ENCODE data around the gene NDOR1. TPM values are rescaled to one million over a fixed set of nuclear protein-coding genes. Genes with fewer than 3 reads are reported as not detected.

Gene NDOR1
- 9.0 and 11.4 TPM in 2 replicates for total RNA-seq

DNA sequence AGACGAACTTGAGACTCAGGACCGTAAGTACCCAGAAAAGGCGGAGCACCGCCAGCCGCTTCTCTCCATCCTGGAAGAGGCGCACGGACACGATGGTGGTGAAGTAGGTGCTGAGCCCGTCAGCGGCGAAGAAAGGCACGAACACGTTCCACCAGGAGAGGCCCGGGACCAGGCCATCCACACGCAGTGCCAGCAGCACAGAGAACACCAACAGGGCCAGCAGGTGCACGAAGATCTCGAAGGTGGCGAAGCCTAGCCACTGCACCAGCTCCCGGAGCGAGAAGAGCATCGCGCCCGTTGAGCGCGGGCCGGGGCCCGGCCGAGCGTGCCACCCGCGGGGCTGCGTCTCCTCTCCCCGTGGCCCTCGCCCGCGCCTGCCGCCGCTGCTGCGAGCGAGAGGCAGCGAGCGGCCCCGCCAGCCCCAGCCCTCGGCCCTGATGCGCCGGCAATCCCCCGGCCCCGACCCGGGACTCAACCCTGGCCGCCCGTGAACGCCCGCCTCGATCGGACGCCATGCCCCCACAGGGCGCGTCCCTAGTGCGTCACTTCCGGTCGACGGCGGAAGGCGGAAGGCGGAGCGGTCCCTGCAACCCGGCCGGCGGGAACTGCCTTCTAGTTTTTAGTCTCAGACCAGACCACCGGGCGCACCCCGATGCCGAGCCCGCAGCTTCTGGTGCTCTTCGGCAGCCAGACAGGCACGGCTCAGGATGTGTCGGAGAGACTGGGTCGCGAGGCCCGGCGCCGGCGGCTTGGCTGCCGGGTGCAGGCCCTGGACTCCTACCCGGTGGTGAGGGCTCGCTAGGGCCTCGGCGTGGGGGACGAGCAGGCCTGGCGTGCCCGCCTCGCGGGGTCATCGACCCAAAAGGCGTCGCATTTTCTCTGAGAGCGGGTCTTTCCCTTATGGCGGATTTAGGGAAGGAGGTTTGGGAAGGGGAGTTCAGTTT lies at the start of gene NDOR1, which contains the start of gene TMEM203:
TSS of gene NDOR1 (plus strand) at position 575 of the 944 bp plus-strand sequence. CDS start at position 653, 78 bp downstream.
TSS of gene TMEM203 (minus strand) at position 523 of the 944 bp plus-strand sequence. CDS start at position 289, 234 bp downstream.

DNA sequence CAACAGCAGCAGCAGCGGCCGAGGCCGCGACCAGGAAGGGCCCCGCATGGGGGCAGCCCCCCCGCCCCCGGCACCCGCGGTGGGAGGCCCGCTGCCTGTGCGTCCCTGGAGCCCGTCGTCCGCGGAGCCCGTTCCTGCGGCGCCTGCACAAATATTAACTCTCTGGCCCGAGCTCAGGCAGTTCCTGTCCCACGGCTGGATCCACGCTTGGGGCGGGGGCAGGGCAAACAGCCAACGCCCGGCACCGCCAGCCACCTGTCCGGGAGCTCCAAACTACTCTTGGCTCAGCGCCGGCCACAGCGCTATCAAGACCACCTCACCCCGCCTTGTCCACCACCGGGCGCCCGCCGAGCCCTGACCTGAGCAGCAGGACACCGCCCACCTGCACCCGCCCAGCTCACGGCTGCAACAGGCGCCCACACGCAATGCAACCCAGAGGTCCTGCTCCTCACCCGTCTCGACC lies 35.6 kb upstream of the NDOR1 start, which contains the start of gene LRRC26:
TSS of gene LRRC26 (minus strand) at position 156 of the 463 bp plus-strand sequence. CDS start at position 48, 108 bp downstream.

DNA sequence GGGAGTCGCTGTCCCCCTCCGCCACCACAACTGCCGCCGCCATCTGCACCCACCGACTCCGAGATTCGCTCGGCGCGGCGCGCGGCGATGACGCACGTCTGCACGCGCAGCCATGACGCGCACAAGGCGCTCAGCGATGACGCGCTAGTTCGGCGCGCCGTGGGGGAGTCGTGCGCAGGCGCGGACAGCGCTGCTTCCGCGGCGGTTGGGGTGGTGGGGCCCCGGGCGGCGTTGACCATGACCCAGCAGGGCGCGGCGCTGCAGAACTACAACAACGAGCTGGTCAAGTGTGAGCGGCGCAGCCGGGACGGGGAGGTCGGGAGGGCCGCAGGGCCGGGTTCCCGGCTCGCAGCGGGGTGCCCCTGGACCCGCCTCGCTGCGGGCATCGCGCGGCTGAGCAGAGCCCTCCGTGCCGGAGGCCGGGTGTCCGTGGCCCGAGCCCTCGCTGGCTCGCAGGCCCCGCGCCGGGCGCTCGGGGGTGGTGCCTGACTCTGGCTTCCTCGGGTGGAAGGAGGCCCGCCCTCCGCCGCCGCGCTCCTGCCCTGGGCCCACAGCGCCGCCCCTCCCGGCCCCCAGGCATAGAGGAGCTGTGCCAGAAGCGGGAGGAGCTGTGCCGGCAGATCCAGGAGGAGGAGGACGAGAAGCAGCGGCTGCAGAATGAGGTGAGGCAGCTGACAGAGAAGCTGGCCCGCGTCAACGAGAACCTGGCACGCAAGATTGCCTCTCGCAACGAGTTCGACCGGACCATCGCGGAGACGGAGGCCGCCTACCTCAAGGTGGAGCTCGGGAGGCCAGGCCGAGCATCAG lies 16.8 kb upstream of the NDOR1 start, which contains the start of the genes ANAPC2 and SSNA1:
TSS of gene ANAPC2 (minus strand) at position 71 of the 807 bp plus-strand sequence. CDS start at position 43, 28 bp downstream.
TSS of gene SSNA1 (plus strand) at position 187 of the 807 bp plus-strand sequence. CDS start at position 238, 51 bp downstream.

DNA sequence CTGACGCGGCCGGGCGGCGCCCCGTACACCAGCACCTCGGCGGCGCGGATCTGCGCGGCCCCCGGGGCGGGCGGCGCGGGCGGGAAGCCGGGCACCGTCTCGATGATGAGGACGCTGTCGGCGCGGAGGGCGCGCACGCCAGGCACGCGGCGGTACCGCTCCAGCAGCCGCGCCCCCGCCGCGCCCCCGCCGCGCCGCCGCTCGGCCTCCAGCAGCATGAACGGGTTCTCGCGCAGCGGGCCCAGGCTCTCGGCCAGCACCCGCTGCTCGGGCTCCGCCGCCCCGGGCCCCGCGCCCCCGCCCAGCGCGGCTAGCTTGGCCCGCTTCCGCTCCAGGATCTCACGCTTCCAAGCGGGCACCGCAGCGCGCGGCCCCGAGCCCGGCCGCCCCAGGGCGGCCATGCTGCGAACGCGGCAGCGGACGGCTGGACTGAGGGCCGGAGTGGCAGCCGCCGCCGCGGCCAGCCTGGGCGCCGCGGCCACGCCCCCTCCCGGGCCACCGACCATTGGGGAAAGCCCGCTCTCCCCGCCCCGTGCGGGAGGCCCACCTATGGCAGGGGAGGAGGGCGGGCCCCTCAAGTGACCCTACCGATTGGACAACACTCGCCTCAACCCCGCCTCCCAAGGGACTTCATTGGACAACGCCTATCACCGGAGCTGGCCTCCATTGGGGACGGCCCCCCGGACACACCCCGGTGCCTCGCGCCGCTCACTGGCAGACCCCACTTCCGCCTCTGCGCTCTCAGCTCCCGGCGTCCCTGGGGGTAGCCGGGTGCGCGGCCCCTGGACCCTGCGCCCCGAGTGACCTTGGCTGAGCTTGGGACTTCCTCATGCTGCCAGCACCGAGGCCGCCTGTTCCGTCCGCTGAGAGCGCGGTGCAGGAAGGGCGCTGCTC lies 4.9 kb upstream of the NDOR1 start, which contains the start of gene TPRN:
TSS of gene TPRN (minus strand) at position 431 of the 894 bp plus-strand sequence. CDS start at position 401, 30 bp downstream.

DNA sequence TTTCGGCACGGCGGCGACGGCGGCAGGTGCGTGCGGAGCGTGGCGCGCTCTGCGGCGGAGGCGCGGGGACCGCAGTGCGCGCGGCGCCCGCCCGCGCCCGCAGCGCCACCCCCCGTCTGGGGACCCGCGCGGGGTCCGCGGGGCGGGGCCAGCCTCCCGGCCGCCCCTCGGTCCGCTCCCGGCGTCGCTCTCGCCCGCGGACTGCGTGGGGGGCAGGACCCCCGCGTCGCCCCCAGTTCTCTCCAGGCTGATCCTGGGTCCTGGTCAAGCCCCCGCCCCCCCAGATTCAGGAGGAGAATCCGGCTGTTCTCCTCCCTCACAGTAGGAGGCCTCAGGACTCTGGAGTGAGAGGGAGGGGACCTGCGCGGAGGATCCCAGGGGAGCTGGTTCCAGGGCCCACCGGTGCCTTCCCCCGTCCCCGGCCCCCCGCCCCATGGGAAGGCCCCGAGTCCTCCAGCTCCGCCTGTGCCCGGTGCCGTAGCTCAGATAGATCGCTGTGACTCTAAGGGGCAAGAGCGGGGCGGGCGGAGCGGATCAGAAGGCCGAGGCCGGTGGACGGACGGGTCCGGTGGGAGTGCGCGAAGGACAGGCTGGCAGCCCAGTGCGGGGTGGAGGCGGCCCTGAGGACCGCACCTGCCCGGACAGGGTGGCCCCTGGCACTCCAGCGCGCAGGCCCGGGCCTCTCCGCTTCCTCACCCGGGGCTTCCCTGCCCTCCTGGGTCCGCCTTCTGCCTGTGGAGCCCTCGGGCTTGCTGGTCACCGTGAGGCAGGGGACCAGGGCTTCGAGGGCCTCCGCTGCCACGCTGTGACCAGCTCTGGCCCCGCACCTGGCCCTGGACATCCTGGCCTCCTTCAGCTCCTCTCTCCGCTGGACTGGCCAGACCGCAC lies 16.9 kb downstream of the NDOR1 start, which contains the start of gene RNF208:
TSS of gene RNF208 (minus strand) at position 51 of the 888 bp plus-strand sequence. CDS start 1,028 bp downstream, outside the sequence.

DNA sequence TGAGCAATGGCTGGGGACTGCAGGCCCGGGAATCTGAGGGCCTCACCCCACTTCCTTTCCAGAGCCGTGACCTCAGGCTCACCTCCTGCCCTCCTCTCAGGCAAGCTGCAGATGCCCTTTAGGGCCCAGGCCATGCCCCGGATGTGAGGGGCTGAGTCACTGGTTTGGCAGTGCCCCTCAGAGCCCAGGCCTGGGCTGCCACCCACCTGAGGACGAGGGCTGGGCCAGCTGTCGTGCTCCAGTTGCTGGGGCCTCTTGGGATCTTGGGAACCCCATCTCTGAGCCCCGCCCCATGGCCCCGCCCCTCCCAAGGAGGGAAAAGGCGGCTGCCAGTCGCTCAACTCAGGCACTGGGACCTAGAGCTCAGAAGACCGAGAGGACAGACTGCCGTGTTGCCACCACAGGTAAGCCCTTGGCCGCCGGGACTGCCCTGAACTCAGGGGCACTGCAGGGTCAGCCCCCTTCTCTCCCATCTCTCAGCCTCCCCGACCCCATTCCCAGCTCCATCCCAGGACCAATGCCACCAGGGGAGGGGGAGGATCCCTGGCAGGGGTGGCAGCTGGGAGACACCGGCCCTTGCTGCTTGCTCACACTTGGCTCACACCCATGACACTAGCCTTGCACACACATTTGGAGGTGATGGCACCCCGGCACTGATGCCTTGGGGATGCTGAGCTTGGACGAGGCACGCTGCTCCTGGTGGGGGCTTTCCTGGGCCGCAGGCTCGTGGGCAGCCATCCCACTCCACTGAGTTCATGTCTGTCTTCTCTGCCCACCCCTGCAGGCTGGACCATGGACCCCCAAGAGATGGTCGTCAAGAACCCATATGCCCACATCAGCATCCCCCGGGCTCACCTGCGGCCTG lies 19.6 kb downstream of the NDOR1 start, which contains the start of gene CYSRT1:
TSS of gene CYSRT1 (plus strand) at position 345 of the 865 bp plus-strand sequence. CDS start at position 793, 448 bp downstream.

DNA sequence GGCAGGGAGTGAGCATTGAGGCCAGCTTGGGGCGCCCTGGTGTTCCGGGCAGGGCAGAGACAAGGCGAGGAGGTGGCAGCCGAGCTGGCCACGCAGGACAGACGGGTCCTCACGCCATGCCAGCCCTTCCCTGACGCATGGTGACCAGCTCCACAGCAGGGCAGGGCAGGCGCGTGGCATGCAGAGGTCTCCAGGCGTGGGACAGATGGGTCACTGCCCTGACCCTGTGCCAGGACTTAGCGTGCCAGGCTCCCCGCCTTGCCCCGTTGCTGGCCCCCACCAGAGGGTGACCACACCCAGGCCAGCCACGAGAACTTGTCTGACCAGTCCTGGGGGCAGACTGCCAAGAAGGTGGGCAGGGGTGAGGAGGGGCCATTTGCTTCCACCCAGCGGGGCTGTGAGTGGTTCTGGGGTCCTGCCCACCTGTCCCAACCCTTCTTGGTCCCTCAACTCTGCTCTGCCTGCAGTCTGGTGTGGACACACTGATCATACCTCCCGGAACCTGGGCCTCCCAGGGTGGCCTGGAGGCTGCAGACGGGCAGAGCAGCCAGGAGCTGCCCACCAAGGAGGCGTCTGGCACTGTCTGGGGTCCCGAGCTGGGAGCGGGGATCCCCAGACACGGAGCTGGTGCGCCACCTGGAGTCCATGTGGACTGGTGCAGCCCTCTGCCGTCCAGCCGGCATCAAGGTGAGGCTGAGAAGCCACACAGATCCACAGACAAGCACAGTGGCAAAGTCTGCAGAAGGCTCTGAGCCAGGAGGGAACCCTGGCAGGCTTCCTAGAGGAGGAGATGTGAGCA lies 21.8 kb downstream of the NDOR1 start, which contains the start of gene RNF224:
TSS of gene RNF224 (plus strand) at position 449 of the 799 bp plus-strand sequence. CDS start 834 bp downstream, outside the sequence.

DNA sequence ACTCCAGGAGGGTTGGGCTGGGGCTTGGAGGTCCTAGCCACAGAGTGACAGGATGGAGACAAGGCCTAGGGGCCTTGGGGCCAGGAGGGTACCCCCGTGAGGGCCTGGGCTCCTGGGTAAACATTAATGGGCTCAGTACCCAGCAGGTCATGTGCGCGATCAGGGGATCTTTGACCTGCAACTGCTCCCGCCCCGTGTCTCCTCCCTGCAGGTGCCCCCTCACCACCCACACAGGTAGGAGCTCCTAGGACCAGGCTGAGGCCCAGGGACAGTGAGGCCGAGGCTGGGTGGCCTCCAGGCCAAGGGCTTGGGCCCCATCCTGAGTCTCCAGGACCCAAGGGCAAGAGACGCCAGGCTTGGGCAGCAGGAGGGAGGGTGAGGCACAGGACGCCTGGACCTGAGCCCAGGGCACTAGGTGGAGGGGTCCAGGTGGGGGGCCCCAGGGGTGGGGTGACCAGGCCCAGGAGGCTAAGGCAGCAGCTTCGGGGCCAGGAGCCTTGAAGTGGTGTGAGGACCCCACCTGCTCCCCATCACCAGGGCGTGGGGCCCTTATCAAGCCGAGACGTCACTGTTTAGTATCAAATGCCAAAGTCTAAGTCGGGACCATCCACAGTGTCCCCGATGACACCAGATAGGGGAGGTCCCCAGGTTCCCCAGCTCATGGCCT lies 25.3 kb downstream of the NDOR1 start, which contains the start of gene SLC34A3:
TSS of gene SLC34A3 (plus strand) at position 197 of the 667 bp plus-strand sequence. CDS start 802 bp downstream, outside the sequence.

DNA sequence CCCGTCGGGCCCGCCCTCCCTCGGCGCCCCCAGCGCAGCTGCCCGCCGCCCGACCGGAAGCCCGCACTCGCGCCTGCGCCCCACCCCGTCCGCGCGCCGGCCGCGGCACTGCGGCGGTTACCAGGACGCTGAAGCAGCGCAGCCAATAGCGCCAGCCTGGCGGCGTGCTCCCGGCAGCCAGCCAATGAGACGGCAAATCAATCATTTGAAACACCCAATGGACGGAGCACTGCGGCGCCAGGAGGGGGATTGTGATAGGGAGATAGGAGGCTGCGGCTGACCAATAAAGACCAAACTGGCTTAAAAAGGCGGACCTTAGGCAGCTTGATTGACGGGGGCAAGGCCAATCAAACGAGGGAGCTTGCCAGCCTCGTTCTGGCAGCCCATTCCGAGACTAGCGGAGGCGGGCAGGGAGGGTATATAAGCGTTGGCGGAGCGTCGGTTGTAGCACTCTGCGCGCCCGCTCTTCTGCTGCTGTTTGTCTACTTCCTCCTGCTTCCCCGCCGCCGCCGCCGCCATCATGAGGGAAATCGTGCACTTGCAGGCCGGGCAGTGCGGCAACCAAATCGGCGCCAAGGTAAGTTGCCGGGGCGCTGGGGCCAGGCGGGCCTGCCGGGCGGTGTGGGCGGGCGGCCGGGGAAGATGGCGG lies 35.5 kb downstream of the NDOR1 start, which contains the start of gene TUBB4B:
TSS of gene TUBB4B (plus strand) at position 447 of the 649 bp plus-strand sequence. CDS start at position 521, 74 bp downstream.

DNA sequence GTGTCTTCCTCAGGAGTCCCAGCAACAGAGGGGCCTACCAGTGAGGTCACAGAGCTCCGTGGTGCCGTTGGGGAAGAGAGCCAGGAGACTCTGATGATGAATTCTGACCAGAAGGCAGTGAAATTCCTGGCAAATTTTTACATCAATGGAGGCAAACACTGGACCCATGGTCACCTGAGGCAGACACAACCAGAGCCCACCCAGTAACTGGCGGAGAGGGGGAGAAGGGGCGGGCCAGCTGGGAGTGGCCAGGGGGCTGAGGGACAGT lies 45.6 kb downstream of the NDOR1 start, which contains the start of gene STPG3:
TSS of gene STPG3 (plus strand) at position 93 of the 268 bp plus-strand sequence. CDS start at position 94, 1 bp downstream.

DNA sequence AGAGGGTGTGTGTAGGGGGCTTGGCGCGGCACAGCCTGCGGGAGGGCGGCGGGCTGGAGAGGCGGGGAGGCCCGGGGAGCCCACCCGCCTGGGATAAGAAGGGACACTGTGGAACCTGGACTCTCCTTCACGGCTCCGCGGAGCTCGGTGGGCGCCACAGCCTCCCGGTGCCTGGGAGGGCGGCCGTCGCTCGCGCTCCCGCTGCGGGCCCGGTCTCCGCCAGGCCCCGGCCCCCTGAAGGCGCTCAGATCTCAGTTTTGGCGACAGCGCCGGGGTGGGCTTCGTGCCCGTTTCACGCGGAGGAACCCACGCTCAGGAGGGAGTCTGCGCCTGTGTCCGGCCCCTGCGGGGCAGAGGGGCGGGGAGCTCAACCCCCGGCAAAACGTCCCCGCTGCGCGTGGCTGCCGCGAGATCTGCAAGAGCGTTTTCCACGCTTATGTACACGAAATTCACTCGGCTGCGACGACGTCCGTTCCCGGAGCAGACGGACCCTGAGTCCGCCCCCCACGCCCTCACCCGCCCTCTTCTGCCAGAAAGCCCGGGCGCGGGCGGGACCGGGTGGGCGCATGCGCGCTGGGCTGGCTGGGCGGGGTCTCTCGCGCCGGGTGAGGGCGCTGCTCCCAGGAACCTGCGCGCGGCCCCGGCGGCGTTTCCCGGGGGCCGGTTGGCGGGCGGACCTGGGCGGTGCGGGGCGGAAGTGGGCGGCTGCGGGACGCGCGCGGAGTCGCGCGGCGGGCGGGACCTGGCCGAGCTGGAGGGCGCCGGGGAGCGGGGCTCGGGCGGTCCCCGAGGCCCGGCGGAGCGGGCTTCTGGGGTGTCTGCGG lies 49.3 kb downstream of the NDOR1 start, which contains the start of gene NELFB:
TSS of gene NELFB (plus strand) at position 704 of the 824 bp plus-strand sequence.

Data from hair follicular keratinocyte (primary cell).